ENCODE measurements around the gene HIC1. TPM values are rescaled to one million over a fixed set of nuclear protein-coding genes. Genes with fewer than 3 reads are reported as not detected.

HIC1 gene
- total and polyA plus RNA-seq, 2 experiments from 2014 or later: 0.17 to 0.26 TPM

DNA sequence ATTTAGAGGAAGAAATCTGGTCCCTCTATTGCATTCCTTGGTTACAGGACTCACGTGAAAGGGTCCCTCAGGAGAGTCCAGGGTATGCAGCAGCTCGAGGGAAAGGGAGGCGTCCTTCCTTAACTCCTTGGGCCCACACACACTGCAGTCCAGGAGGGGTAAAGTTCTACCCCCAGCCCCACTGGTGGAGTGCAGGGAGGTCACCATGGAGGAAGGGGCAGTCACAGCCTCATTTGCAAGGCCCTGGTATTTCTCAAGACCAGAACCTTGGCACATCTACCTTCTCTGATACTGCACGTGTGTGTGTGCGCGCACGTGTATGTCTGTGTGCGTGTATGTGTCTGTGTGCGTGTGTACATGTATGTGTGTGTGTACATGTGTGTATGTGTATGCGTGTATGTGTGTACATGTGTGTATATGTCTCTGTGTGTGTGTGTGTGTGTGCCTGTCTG, 11.1 kb downstream of the HIC1 start:
- H3K4me3 ChIP-seq: no peak overlapping the region
- H3K4me3 Mint-ChIP-seq: no peak overlapping the region
- no peaks in the 10 kb centered on the region for H3K36me3 ChIP-seq (ENCODE audit: insufficient read depth)
- H3K9me3 Mint-ChIP-seq: no peaks in the 10 kb centered on the region
- no peak overlapping the region for H3K4me2 ChIP-seq
- H3K27me3 ChIP-seq (ENCODE audit: insufficient read depth): 0 out of 2 replicates have a peak, but pooled peaks cover under 1% of the 10 kb centered on the region
- H3K4me1 ChIP-seq (ENCODE audit: insufficient read depth): peaks cover 29% of the 10 kb centered on the region
- H3K27ac Mint-ChIP-seq: no peak overlapping the region
- peaks cover 51% of the 10 kb centered on the region for H3K4me1 Mint-ChIP-seq
- H3K36me3 Mint-ChIP-seq (ENCODE audit: low read depth): peaks cover 10% of the 10 kb centered on the region
- TF ChIP-seq CREB1 (CRISPR knock-in tag; IDR thresholded peaks at IDR 0.05; ENCODE audit: low read depth) (no peak), STAT1 (IDR thresholded peaks at IDR 0.05; ENCODE audit: unreplicated experiment) (no peak), POLR2AphosphoS5 (IDR thresholded peaks at IDR 0.05; ENCODE audit: low read depth) (no peak)
- TF ChIP-seq, protein P1, sequence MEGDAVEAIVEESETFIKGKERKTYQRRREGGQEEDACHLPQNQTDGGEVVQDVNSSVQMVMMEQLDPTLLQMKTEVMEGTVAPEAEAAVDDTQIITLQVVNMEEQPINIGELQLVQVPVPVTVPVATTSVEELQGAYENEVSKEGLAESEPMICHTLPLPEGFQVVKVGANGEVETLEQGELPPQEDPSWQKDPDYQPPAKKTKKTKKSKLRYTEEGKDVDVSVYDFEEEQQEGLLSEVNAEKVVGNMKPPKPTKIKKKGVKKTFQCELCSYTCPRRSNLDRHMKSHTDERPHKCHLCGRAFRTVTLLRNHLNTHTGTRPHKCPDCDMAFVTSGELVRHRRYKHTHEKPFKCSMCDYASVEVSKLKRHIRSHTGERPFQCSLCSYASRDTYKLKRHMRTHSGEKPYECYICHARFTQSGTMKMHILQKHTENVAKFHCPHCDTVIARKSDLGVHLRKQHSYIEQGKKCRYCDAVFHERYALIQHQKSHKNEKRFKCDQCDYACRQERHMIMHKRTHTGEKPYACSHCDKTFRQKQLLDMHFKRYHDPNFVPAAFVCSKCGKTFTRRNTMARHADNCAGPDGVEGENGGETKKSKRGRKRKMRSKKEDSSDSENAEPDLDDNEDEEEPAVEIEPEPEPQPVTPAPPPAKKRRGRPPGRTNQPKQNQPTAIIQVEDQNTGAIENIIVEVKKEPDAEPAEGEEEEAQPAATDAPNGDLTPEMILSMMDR (conservative IDR thresholded peaks at IDR 0.05; ENCODE audit: low read depth in 2 of 2): no peak
- TF ChIP-seq, protein P2, sequence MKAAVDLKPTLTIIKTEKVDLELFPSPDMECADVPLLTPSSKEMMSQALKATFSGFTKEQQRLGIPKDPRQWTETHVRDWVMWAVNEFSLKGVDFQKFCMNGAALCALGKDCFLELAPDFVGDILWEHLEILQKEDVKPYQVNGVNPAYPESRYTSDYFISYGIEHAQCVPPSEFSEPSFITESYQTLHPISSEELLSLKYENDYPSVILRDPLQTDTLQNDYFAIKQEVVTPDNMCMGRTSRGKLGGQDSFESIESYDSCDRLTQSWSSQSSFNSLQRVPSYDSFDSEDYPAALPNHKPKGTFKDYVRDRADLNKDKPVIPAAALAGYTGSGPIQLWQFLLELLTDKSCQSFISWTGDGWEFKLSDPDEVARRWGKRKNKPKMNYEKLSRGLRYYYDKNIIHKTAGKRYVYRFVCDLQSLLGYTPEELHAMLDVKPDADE (IDR thresholded peaks at IDR 0.05): no peak
- TF ChIP-seq, protein P3, sequence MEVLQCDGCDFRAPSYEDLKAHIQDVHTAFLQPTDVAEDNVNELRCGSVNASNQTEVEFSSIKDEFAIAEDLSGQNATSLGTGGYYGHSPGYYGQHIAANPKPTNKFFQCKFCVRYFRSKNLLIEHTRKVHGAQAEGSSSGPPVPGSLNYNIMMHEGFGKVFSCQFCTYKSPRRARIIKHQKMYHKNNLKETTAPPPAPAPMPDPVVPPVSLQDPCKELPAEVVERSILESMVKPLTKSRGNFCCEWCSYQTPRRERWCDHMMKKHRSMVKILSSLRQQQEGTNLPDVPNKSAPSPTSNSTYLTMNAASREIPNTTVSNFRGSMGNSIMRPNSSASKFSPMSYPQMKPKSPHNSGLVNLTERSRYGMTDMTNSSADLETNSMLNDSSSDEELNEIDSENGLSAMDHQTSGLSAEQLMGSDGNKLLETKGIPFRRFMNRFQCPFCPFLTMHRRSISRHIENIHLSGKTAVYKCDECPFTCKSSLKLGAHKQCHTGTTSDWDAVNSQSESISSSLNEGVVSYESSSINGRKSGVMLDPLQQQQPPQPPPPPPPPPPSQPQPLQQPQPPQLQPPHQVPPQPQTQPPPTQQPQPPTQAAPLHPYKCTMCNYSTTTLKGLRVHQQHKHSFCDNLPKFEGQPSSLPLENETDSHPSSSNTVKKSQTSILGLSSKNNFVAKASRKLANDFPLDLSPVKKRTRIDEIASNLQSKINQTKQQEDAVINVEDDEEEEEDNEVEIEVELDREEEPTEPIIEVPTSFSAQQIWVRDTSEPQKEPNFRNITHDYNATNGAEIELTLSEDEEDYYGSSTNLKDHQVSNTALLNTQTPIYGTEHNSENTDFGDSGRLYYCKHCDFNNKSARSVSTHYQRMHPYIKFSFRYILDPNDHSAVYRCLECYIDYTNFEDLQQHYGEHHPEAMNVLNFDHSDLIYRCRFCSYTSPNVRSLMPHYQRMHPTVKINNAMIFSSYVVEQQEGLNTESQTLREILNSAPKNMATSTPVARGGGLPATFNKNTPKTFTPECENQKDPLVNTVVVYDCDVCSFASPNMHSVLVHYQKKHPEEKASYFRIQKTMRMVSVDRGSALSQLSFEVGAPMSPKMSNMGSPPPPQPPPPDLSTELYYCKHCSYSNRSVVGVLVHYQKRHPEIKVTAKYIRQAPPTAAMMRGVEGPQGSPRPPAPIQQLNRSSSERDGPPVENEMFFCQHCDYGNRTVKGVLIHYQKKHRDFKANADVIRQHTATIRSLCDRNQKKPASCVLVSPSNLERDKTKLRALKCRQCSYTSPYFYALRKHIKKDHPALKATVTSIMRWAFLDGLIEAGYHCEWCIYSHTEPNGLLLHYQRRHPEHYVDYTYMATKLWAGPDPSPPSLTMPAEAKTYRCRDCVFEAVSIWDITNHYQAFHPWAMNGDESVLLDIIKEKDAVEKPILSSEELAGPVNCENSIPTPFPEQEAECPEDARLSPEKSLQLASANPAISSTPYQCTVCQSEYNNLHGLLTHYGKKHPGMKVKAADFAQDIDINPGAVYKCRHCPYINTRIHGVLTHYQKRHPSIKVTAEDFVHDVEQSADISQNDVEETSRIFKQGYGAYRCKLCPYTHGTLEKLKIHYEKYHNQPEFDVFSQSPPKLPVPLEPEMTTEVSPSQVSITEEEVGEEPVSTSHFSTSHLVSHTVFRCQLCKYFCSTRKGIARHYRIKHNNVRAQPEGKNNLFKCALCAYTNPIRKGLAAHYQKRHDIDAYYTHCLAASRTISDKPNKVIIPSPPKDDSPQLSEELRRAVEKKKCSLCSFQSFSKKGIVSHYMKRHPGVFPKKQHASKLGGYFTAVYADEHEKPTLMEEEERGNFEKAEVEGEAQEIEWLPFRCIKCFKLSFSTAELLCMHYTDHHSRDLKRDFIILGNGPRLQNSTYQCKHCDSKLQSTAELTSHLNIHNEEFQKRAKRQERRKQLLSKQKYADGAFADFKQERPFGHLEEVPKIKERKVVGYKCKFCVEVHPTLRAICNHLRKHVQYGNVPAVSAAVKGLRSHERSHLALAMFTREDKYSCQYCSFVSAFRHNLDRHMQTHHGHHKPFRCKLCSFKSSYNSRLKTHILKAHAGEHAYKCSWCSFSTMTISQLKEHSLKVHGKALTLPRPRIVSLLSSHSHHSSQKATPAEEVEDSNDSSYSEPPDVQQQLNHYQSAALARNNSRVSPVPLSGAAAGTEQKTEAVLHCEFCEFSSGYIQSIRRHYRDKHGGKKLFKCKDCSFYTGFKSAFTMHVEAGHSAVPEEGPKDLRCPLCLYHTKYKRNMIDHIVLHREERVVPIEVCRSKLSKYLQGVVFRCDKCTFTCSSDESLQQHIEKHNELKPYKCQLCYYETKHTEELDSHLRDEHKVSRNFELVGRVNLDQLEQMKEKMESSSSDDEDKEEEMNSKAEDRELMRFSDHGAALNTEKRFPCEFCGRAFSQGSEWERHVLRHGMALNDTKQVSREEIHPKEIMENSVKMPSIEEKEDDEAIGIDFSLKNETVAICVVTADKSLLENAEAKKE (CRISPR knock-in tag; IDR thresholded peaks at IDR 0.05): no peak
- H3K9me2 ChIP-seq (ENCODE audit: insufficient read depth): no peaks in the 10 kb centered on the region
- H3K27me3 Mint-ChIP-seq (ENCODE audit: insufficient read depth, low read depth, poor library complexity): peaks cover 30% of the 10 kb centered on the region
- ATAC-seq (no peak), DNase-seq (ENCODE audit: low spot score) (no peak)
- H4K20me1 ChIP-seq (replicated peaks; ENCODE audit: insufficient read depth): no peaks in the 10 kb centered on the region; the same call in none of the 2 replicates
- no peaks in the 10 kb centered on the region for H3K79me2 ChIP-seq (replicated peaks; ENCODE audit: insufficient read depth)
- H3K27ac ChIP-seq (ENCODE audit: low read depth): no peak overlapping the region
- H3F3A ChIP-seq (replicated peaks; ENCODE audit: low read depth): peaks cover 7% of the 10 kb centered on the region; the same call in 1 of the 2 replicates
- no peak overlapping the region for H2AFZ ChIP-seq

All from GM23338 (cell line).